Measurements from ENCODE around the gene FZD7.

Gene FZD7

GRCh38 chr2:202014318-202014717, 19.3 kb upstream of the FZD7 start:
- DNase-seq (ENCODE audit: low read depth), result no peak

GRCh38 chr2:202014759-202015211, 18.9 kb upstream of the FZD7 start:
- DNase-seq (ENCODE audit: low read depth), result no peak

GRCh38 chr2:202015471-202015870, 18.2 kb upstream of the FZD7 start:
- no peak for DNase-seq (ENCODE audit: low read depth)

GRCh38 chr2:202016579-202017227, 17.0 kb upstream of the FZD7 start:
- DNase-seq (ENCODE audit: low read depth), result no peak

DNA sequence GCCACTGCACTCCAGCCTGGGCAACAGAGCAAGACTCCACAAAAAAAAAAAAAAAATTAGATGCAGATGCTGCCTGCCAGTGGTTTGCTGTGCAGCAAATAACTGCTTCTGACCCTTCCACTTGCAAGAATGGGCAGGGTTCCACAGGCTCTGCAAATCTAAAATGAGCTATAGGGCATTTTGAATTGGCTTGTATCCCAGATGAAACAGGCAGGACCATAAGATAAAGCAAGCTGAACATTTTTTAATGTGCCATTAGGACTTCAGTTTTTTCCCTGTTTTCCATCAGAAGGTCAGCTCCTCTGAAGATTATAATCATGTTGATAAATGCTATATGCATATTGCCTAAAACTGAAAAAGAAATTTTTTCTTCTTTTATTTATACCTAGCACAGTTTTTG, 15.7 kb upstream of the FZD7 start:
- no peak for DNase-seq (ENCODE audit: low read depth)

- no peak for DNase-seq (ENCODE audit: low read depth)
These were observed 14.7 kb upstream of the FZD7 start for GRCh38 chr2:202018950-202019349.

DNA sequence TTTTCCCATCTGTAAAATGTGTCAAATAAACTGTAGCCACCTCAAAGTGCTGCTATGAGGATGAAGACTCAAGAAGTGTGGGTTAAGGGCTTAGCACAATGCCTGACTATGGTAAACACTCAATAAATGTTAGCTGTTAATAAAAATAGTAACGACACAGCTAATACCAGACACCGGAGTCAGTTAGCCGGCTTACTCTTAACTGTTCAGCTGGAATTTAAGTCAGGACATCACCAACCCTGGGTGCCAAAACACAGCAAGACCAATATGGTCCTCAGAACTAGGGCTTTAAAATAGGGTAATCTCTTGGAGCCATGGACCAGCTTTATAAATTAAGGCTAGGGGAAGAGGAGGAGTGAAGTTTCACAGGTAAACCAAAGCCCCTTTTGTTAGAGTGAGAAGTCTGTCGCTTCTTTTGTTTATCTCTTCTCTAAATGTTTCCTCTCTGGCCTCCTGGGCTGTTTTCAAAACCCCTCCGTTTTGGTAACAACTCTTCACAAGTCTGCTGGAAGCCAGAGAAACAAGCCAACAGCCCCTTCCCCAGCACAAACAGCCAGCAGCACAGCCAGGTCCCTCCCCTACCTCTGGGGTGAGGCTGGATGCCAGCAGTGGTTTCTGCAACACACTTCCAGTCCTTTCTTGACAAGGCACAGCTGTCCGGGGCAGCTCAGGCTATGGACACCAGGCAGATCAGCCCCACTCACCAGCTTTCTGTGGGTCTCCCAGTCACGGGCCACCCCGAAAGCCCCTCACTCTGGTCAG, 13.8 kb upstream of the FZD7 start:
- no peak for DNase-seq (ENCODE audit: low read depth)

GRCh38 chr2:202022755-202023154, 10.9 kb upstream of the FZD7 start:
- DNase-seq (ENCODE audit: low read depth), result no peak

- no peak for DNase-seq (ENCODE audit: low read depth)
These were observed 10.3 kb upstream of the FZD7 start for GRCh38 chr2:202023198-202023903.

DNA sequence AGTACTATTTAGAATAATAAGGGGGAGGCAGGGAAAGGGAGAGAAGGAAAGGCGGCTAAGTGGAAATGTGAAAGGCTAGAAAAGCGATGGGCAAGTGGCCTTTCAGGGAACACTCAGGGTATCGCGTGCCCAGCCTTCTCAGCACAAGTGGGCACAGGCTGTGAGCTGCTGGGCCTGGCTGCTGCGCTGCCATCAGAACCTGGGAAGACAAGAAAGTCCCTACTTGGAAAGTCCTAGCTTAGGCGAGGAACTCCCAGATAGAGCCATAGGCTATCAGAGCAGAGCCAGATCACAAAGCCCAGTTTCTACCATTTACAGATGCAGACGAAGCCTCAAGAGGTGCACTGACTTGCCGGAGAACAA, 9.8 kb upstream of the FZD7 start:
- no peak for DNase-seq (ENCODE audit: low read depth)

DNA sequence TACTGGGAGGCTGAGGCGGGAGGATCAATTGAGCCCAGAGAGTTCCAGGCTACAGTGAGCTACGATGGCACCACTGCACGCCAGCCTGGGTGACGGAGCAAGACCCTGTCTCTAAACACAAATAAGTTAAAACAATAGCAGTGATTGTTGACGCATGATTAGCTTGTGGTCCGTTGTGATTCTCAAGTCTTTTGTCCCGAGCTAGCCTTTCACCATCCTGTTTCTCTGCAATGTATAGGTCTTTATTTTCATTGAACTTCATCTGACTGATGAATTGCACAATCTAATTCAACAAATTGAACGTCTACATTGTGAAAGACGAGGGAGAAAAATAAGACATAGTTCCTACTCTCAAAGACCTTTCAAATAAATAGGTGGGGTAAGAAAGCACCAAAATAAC, 8.8 kb upstream of the FZD7 start:
- no peak for DNase-seq (ENCODE audit: low read depth)

GRCh38 chr2:202025816-202026215, 7.8 kb upstream of the FZD7 start:
- no peak for DNase-seq (ENCODE audit: low read depth)

DNA sequence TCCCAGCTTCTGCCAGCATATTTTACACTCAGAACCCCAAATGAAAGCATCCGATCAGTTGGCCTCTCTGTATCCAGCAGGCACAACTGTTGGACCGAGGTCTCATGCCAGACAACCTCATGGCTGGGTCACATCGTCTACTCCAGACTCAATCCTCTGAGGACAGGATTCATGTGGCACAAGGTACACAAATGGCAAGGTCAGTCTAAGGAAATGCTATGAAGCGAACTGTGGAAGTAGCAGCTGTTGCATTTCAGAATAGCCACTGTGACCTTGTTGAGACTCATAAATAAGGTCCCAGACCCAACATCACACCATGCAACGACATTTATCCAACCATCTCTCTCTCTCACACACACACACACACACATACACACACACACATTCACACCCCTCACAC, 7.1 kb upstream of the FZD7 start:
- DNase-seq (ENCODE audit: low read depth), result no peak

- no peak for DNase-seq (ENCODE audit: low read depth)
These were observed 3.0 kb upstream of the FZD7 start for GRCh38 chr2:202030691-202031090.

- no peak for DNase-seq (ENCODE audit: low read depth)
These were observed 2.3 kb upstream of the FZD7 start for GRCh38 chr2:202031246-202031951.

DNA sequence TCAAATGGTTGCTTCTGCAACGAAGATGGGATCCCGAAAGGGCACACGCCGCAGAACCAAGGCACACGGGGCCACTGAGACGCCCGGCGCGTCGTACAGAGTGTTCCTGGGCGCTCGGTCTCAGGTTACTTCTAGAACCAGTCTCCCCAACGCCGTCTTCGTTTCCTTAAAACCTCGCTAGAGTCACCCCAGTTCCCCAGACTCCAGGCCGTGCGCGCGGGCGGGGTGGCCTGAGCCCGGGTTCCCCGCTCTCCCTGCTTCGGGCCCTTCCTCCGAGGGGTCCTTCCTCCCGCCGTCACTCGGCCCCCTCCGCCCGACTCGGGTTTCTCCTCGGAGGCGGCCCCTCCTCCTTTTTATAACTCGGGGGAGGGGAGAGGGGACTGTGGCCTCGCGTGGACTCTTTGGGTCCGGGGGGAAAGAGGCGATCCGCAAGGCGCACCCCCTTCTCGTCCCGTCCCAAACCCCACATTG, 774 bp upstream of the FZD7 start:
- no peak for DNase-seq (ENCODE audit: low read depth)

- no peak for DNase-seq (ENCODE audit: low read depth)
These were observed 814 bp downstream of the FZD7 start for GRCh38 chr2:202034249-202035088.

DNA sequence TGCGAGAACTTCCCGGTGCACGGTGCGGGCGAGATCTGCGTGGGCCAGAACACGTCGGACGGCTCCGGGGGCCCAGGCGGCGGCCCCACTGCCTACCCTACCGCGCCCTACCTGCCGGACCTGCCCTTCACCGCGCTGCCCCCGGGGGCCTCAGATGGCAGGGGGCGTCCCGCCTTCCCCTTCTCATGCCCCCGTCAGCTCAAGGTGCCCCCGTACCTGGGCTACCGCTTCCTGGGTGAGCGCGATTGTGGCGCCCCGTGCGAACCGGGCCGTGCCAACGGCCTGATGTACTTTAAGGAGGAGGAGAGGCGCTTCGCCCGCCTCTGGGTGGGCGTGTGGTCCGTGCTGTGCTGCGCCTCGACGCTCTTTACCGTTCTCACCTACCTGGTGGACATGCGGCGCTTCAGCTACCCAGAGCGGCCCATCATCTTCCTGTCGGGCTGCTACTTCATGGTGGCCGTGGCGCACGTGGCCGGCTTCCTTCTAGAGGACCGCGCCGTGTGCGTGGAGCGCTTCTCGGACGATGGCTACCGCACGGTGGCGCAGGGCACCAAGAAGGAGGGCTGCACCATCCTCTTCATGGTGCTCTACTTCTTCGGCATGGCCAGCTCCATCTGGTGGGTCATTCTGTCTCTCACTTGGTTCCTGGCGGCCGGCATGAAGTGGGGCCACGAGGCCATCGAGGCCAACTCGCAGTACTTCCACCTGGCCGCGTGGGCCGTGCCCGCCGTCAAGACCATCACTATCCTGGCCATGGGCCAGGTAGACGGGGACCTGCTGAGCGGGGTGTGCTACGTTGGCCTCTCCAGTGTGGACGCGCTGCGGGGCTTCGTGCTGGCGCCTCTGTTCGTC, 1.7 kb downstream of the FZD7 start:
- DNase-seq (ENCODE audit: low read depth), result no peak

DNA sequence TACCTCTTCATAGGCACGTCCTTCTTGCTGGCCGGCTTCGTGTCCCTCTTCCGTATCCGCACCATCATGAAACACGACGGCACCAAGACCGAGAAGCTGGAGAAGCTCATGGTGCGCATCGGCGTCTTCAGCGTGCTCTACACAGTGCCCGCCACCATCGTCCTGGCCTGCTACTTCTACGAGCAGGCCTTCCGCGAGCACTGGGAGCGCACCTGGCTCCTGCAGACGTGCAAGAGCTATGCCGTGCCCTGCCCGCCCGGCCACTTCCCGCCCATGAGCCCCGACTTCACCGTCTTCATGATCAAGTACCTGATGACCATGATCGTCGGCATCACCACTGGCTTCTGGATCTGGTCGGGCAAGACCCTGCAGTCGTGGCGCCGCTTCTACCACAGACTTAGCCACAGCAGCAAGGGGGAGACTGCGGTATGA, 2.3 kb downstream of the FZD7 start:
- no peak for DNase-seq (ENCODE audit: low read depth)

DNA sequence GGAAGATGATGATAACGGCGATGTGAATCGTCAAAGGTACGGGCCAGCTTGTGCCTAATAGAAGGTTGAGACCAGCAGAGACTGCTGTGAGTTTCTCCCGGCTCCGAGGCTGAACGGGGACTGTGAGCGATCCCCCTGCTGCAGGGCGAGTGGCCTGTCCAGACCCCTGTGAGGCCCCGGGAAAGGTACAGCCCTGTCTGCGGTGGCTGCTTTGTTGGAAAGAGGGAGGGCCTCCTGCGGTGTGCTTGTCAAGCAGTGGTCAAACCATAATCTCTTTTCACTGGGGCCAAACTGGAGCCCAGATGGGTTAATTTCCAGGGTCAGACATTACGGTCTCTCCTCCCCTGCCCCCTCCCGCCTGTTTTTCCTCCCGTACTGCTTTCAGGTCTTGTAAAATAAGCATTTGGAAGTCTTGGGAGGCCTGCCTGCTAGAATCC, 3.0 kb downstream of the FZD7 start:
- DNase-seq (ENCODE audit: low read depth), result no peak

Data from activated T-cell treated with anti-CD3 and anti-CD28 coated beads for 24 hours (primary cell).